NCI-H748 (cell line): Measurements from ENCODE around the gene PRKCE.

Experiments used
- DNase-seq: peaks from one replicate; lab custom pipeline; 2025; ENCODE audit not compliant: unreplicated experiment; lab: John Stamatoyannopoulos, UW

The PRKCE gene

GRCh38 chr2:45776160-45776955, 124.9 kb downstream of the PRKCE start:
- no peak for DNase-seq

DNA sequence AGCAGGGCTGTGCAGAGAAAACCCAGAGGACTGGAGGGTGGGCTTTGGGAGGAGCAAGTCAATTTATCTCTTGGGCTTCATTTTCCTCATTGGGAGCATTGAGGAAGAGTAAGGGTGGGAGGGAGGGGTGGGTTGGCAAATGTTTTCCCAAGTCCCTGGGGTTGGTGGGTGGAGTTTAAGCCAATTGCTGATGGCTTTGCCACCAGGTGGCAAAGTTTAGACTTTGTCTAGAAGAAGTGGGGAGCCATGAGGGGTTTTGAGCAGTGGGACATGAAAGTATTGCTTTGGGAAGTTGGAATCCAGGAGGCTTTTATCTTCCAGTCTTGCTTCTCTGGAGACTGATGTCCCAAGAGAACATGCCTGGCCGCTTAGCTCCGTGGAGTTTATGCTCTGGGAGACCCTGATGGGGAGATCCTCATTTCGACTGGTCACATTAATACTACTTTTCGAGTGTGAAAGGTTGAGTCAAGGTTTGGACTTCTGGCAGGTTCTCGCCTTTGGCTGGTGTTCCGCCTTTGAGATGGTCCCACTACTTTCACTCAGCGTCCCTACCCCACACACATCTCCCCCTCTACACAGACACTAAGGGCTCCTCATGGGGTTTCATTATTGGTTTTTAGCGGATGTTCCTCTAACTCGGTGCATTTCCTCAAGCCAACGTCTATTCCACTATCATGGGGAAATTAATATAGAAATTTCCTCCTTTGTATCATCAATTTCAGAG, 126.7 kb downstream of the PRKCE start:
- DNase-seq: no peak

DNA sequence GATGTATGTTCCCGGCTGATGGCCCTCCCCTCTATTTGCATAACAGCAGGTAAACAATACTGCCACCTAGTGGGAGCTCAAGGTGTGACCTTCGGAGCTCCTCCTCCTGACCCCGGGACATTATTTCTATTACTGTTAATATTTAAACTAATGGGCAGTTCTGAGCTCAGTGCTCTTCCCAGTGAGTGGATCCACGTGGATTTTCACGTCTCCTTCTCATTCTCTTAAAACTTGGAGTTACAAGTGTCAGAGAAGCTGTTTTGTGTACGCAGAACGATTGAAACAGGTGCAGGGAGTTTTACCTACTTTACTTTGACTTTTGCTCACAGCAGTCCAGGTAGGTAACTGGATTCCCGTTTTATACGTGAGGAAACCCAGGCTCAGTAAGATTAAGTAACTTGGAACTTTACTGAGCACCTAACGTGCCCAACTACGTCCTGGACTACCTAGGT, 127.3 kb downstream of the PRKCE start:
- DNase-seq: peak; percentile 58

DNA sequence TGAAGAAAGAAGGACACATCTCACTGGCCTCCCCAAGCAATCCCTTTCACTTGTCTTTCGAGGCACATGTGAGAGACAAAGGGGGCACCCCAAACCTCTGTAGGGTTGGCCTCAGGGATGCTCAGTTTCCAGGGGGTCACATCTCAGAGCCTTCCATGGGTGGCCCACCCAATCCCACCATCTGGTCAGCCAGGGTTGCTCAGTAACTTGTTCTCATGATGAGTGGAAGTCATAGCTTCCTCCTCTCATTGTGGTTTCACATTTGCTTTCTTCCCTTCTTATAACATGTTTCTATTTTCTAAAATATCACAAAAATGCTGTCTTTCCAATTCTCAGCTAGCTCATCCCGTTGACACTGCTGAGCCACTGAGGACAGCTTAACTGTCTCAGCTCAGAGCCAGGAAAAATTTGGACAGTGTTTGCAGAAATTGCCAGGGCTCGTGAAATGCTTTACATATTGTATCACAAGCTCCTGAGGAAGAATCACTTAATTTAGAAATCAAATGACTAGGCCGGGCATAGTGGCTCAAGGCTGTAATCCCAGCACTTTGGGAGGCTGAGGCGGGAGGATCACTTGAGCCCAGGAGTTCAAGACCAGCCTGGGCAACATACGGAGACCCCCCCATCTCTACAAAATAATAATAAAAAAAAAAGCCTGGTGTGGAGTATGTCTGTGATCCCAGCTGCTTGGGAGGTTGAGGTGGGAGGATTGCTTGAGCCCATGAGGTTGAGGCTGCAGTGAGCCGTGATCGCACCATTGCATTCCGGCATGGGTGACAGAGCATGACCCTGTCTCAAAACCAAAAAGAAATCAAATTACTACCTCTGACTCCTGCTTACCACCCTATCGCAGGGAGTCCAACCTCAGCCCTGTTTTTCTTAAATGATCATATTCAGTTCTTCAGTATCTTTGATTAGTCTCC, 129.3 kb downstream of the PRKCE start:
- DNase-seq: no peak

DNA sequence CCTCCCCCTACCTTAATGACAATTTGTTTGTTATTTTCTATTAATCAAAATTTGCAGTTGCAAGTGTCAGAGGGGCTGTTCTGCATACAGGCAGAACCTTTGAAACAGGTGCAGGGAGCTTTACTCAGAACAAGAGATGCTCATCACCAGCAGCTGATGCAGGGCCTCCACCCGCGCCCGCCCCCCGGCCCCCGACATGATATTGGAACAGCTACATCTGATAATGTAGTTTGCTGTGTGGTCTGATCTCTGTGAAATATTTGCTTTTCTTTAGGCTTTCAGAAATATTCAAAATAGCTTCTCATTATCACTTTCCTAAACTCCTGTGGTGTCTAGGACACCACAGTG, 130.0 kb downstream of the PRKCE start:
- DNase-seq: no peak

DNA sequence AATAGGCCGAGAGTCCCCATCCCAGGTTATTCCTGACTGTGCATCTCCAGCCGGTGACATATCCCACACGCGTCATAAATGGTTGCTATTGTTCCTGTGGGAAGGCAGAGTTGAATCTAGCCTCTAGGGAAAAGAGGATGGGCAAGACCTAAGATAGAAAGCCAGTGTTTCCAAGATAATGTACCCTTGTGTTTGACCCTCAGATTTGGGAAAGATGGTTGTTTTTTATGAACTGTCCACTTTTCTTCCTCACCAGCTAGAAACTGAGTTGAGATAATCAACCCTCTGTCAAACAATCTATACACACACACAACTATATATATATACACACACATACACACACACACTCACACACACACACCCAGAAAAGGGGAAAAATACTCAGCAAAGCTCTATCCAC, 131.0 kb downstream of the PRKCE start:
- DNase-seq: no peak

- no peak for DNase-seq
These were observed 131.5 kb downstream of the PRKCE start for GRCh38 chr2:45782986-45783385.

DNA sequence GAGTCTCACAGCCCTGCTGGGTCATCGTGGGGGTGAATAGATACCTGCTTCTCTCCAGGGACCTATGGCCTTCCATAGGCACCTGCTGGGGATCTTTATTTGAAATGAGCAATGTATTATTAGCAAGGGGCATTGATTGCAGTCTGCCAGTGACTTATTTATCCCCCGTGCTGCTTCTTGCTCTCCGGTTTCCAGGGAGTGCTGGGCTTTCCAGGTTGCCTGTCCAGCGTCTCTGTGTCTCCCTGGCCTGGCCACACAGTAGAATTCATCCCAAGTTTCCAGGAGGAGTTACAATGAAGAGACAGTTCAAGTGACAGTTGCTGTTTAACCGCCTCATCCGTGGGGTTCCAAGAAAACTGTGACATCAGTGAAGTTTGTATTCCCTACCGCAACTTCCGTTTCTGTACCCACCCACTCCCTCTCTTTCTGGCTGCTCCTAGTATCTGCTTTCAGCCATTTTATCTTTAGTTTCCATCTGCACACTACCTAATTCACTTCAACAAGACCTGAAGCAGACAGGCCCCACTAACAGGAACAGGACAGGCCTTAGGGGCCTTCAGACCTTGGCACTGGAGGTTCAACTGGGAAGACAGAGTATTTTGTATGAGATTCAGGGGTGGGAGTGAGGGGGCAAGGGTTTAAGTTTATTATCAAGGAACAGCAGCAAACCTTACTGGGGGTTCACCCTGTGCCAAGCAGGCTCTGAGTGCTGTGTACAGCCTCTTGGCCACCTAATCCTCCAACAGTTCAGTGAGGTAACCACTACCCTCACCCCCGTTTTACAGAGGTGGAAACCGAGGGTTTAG, 134.8 kb downstream of the PRKCE start:
- no peak for DNase-seq

DNA sequence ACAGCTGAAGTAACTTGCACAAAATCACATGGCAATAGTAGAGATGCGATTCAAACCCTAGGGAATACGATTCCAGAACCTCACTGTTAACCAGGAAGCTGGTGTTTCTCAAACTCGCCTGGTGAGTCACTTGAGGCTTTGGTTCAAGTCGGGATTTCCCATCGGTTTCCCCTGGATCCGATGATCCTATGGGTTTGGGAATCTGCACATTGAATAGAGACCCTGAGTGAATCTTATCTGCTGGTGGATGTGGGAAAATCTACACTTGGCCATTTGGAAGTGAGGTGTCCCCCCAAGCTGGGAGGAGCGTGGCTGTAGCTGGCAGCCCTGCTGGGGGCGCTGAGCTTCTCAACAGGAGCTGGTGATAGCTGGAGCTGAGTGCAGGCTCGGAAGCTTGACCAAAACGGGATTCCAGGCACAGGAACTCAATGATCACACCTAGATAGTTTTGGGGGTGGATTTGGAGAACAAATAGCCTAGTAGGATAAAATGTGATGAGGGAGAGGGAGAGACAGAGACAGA, 135.4 kb downstream of the PRKCE start:
- DNase-seq: no peak

DNA sequence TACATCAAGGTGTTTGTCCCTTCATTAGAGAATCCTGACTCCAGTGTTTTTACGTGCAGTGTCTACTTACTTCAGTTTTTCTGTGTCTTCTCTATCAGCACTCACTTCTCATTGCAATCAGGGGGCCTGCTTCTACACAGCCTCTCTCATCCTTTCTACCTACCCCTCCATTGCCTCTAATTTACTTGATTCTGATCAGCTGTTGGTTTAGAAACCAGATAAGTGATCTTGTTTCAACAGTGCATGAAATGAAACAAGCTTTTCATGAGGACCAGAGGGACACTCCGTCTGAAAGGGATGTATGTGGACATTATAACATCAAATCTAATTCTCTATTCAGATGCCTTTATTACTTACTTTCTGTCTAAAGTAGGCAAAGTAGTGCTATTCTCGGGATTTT, 136.9 kb downstream of the PRKCE start:
- no peak for DNase-seq

GRCh38 chr2:45789317-45789716, 137.8 kb downstream of the PRKCE start:
- DNase-seq: no peak

- DNase-seq: no peak
These were observed 138.7 kb downstream of the PRKCE start for GRCh38 chr2:45789961-45790723.

- DNase-seq: no peak
These were observed 142.0 kb downstream of the PRKCE start for GRCh38 chr2:45793305-45793962.

- DNase-seq: peak; percentile 4
These were observed 142.7 kb downstream of the PRKCE start for GRCh38 chr2:45794134-45794617.

- DNase-seq: no peak
These were observed 145.0 kb downstream of the PRKCE start for GRCh38 chr2:45796500-45796899.

DNA sequence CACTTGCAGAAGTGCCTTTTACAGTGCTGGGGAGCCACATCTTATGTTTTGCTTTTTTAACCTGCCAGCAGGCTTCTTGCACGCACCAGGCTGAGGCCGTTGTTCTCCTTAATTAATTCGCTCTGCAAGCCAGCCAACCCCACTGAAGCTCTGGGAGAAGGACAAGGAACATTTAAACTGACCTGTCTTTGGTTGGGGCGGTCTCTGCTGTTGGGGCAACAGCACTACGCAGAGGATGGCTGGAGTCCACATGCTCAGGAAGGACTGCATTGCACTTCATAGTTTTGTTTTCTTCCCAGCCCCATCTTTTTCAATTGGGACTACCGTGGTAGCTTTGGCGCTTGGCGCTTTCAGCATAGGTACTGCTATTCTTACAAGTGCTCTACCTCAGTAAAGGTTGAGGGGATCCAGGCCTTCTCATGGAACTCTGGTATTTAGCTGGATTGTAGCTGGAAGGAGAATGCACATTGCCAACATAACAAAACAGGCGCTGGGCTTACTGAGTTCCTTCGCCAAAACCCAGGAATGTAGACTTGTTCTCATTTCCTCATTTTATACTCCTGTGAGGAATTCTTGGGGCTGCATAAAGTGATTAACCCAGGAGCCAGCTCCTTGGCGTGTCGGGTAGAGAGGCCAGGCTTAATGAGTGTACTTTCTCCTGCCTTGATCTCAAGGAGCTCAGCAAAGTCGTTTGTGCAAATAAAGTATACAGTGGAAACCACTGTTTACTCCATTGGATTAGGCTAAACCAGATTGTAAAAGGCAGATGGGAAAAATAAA, 146.2 kb downstream of the PRKCE start:
- DNase-seq: no peak

GRCh38 chr2:45799679-45800381, 148.4 kb downstream of the PRKCE start:
- DNase-seq: no peak
